ENCODE results near the gene UGT2B28.
A peak's percentile ranks its signal among the peaks of the same experiment; 100 is the strongest.
"Not testable (repeated sequence)": the region's sequence is repeated elsewhere in the genome, so short reads cannot be mapped to it uniquely, and the experiment has no call there.

UGT2B28 gene

DNA sequence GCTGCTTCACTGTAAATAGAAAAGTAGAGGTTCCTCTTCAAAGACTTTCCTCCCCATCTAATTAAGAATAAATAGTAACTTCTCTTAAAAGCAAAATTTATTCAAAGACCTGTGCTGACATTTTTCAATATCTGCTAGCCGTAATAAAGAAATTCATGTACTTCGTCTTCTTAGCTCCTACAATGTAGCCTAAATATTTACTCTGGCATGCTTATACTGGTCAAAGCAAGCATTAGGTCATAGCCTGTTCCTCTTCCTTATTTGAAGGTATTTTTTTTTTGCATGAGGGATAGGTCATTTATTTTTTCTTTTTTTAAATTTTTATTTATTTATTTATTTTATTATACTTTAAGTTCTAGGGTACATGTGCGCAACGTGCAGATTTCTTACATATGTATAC lies 30.0 kb downstream of the UGT2B28 start:
- H3K27ac ChIP-seq; in situ Hi-C loops (cut with HindIII; ENCODE audit: low pct_ligation_motif_present, low sequenced_read_pairs); H3K4me3 ChIP-seq (ENCODE audit: low read depth, low read length); H3K27me3 ChIP-seq (replicated peaks); H3K36me3 ChIP-seq (replicated peaks); DNase-seq: not testable (repeated sequence)

- H3K36me3 ChIP-seq (replicated peaks); H3K4me3 ChIP-seq (ENCODE audit: low read depth, low read length); H3K27me3 ChIP-seq (replicated peaks); in situ Hi-C loops (cut with HindIII; ENCODE audit: low pct_ligation_motif_present, low sequenced_read_pairs); H3K27ac ChIP-seq: not testable (repeated sequence)
- DNase-seq, result peak; percentile 11
- TF ChIP-seq, protein P1, sequence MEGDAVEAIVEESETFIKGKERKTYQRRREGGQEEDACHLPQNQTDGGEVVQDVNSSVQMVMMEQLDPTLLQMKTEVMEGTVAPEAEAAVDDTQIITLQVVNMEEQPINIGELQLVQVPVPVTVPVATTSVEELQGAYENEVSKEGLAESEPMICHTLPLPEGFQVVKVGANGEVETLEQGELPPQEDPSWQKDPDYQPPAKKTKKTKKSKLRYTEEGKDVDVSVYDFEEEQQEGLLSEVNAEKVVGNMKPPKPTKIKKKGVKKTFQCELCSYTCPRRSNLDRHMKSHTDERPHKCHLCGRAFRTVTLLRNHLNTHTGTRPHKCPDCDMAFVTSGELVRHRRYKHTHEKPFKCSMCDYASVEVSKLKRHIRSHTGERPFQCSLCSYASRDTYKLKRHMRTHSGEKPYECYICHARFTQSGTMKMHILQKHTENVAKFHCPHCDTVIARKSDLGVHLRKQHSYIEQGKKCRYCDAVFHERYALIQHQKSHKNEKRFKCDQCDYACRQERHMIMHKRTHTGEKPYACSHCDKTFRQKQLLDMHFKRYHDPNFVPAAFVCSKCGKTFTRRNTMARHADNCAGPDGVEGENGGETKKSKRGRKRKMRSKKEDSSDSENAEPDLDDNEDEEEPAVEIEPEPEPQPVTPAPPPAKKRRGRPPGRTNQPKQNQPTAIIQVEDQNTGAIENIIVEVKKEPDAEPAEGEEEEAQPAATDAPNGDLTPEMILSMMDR (IDR thresholded peaks at IDR 0.05; ENCODE audit: low read depth, low read length, missing control alignments), result peak; percentile 75
These were observed 37.5 kb downstream of the UGT2B28 start for GRCh38 chr4:69317669-69318298.

- TF ChIP-seq, protein P1 (IDR thresholded peaks at IDR 0.05; ENCODE audit: low read depth, low read length, missing control alignments), result no peak
- Histone ChIP-seq H3K27ac (no peak overlapping the region), H3K36me3 (replicated peaks) (no peaks in the 10 kb centered on the region), H3K27me3 (replicated peaks) (no peaks in the 10 kb centered on the region), H3K4me3 (ENCODE audit: low read depth, low read length) (no peak overlapping the region)
- in situ Hi-C loops (cut with HindIII; ENCODE audit: low pct_ligation_motif_present, low sequenced_read_pairs), result no loop called here
- DNase-seq, result no peak
These were observed 41.0 kb downstream of the UGT2B28 start for GRCh38 chr4:69321153-69321729.

DNA sequence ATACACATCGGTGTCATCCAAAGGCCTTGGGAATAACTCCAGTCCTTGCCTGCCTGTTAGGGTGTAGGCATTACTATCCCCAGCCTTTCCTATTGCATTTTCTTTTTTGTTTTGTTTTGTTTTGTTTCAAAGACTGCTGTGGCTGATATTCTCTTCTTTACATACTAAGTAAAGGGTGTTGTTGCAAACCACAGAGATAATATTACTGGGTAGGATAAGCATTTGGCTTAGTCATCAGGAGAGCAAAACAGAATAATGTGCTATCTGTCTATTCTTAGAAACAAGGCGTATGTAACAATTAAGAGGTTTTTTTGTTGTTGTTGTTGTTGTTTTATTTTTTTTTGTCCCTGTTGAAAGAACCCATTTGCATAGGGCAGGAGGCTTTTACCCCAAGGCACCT lies 41.8 kb downstream of the UGT2B28 start:
- TF ChIP-seq, protein P1 (IDR thresholded peaks at IDR 0.05; ENCODE audit: low read depth, low read length, missing control alignments), result no peak
- no peak overlapping the region for H3K27ac ChIP-seq

GRCh38 chr4:69323284-69323683 lies 43.0 kb downstream of the UGT2B28 start:
- no peak overlapping the region for H3K4me3 ChIP-seq (ENCODE audit: low read depth, low read length)
- TF ChIP-seq, protein P1 (IDR thresholded peaks at IDR 0.05; ENCODE audit: low read depth, low read length, missing control alignments), result peak; percentile 29
- no peak overlapping the region for H3K27ac ChIP-seq
- DNase-seq, result no peak
- no peaks in the 10 kb centered on the region for H3K36me3 ChIP-seq (replicated peaks)
- no peaks in the 10 kb centered on the region for H3K27me3 ChIP-seq (replicated peaks)
- in situ Hi-C loops (cut with HindIII; ENCODE audit: low pct_ligation_motif_present, low sequenced_read_pairs), result no loop called here

More for the DNA sequence above, 41.8 kb downstream of the UGT2B28 start:
- in situ Hi-C loops (cut with HindIII; ENCODE audit: low pct_ligation_motif_present, low sequenced_read_pairs), result no loop called here
- H3K4me3 ChIP-seq (ENCODE audit: low read depth, low read length), result no peak overlapping the region
- H3K27me3 ChIP-seq (replicated peaks), result no peaks in the 10 kb centered on the region
- H3K36me3 ChIP-seq (replicated peaks), result no peaks in the 10 kb centered on the region
- peak; percentile 0 for DNase-seq

DNA sequence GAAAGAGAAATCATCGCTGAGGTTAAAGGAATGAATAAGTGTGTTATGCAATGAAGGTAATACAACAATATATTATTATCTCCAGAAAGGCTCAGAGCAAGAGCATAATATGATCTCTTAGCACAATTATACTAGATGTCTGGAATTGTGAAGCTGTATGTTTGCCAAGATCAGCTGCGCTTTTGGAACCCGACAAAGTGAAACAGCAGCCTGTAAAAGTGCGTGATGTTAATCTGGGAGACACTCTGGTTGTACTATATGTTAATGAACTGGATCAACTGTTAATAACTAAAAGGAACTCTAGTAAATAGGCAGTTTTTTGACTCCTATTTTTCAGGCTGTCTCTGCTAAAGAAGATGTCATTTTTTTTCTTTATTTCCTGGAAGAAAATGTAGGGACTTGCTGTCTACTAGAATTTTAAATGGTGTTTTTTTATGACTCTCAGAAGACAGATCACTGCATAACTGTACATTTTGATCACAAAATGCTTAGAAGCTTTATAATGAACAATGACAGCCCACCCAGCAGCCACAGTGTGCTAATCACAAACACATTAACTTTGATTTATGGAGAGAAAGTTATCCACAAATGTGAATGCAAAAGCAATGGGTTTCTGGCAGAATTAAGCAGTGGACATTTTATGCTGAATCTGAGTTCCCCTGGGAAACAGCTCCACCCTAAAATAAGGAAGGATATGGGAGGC lies 50.2 kb downstream of the UGT2B28 start:
- TF ChIP-seq, protein P1 (IDR thresholded peaks at IDR 0.05; ENCODE audit: low read depth, low read length, missing control alignments), result no peak
- no peak for DNase-seq
- H3K27ac ChIP-seq, result no peak overlapping the region
- in situ Hi-C loops (cut with HindIII; ENCODE audit: low pct_ligation_motif_present, low sequenced_read_pairs), result no loop called here
- H3K27me3 ChIP-seq (replicated peaks), result no peaks in the 10 kb centered on the region
- H3K4me3 ChIP-seq (ENCODE audit: low read depth, low read length), result no peak overlapping the region
- H3K36me3 ChIP-seq (replicated peaks), result no peaks in the 10 kb centered on the region

DNA sequence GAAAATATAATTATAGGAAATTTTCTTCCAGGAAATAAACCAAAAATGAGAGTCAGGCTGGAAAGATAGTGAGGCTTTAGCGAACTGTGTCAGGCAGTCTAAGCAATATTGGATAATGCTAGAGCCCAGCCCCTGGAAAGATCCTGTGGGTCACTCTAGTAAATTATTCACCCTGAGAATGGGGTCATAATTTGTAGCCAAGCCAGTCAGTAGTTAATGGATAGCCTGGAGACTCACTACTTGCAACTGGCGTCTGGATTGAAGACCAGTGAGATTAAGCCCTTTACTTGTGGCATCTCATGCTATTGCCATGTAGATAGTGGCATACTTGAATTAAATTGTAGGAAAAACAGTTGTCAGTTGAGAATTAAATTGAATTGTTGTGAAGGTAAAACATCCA lies 51.0 kb downstream of the UGT2B28 start:
- DNase-seq; in situ Hi-C loops (cut with HindIII; ENCODE audit: low pct_ligation_motif_present, low sequenced_read_pairs); H3K27ac ChIP-seq; H3K27me3 ChIP-seq (replicated peaks); H3K4me3 ChIP-seq (ENCODE audit: low read depth, low read length); H3K36me3 ChIP-seq (replicated peaks): not testable (repeated sequence)

Measured in brain microvascular endothelial cell (primary cell).